ENCODE data around the gene EXOC6B.

Gene EXOC6B

DNA sequence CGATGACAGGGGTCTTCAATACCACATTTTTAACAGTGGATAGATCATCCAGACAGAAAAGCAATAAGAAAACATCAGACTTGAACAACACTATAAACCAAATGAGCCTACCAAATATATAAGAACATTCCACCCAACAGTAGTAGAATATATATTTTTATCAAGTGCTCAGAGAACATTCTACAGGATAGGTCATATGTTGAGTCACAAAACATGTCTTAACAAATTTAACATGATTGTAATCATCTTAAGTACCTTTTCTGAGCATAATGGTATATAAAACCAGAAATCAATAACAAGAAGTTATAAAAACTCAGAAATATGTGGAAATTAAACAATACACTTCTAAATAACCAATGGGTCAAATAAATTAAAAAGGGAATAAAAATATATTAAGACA is 484.2 kb downstream of the EXOC6B start:
- no peak for DNase-seq

DNA sequence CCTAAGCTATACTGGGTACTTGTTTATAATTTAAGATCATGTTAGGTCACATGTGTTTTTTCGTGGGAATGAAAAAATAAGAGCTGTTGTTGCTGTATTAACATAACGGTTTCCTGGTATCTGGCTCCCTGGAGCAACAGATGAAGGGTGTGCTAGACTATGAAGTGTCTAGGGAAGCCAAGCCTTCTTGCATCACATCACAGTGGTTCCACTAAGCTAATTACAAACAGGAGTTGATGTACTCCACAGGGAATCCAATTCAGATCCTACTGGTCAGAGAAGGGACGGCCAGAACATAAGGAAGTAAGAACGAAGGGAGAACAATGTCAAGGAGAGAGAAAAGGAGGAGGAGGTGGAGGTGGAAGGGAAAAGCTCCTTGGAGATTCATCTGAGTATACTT is 485.2 kb downstream of the EXOC6B start:
- no peak for DNase-seq

DNA sequence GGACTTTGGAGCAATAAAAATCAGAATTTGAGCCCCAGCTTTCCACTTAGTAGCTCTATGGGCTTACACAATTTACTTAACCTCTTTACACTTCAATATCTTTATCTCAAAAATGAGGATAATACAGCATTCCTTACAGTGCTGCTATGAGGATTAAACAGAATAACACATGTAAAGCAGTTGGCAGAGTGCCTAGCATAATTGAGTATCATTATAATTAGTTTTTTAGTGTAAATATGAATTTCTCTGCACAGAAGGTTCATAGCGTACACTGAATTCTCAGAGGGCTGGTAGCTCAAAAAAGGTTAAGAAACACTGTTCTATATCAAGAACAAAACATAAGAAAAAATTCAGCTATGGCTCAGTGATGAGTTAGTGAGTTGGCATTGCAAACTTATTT is 487.8 kb downstream of the EXOC6B start:
- no peak for DNase-seq

DNA sequence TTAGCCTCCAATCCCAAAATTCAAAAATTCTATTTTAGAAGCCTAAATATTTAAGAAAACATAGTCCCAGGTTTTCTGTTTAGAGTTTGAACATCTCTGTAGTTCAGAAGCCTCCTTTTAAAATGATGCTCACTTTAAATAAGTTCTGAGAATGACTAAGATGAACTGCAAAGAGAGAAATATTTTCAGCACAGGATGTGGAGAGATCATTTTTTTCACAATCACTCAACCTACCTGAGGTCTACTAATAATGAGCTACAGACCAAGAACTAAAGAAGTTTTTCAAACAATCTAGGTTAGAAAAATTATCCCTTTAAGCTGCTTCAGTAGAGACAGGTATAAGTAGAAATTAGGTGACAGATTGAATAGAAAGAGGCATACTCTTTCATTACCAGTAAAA is 493.1 kb downstream of the EXOC6B start:
- no peak for DNase-seq

DNA sequence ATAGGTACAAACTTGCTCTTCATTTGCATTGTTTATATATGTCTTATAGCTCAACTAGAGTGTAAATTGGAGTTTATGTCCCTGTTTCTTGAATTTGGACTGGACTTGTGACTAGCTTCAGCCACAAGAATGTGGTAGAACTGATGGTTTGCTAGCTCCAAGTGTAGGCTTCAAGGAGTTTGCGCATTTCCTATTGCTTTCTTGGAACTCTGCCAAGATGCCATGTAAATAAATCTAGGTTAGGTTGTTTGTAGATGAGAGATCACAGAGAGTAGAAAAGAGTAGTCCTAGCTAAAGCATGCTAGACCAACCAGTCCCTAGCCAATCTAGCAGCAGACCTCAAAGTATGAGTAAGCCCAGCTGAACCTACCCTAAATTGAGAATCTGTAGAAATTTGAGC is 495.2 kb downstream of the EXOC6B start:
- DNase-seq, result no peak

DNA sequence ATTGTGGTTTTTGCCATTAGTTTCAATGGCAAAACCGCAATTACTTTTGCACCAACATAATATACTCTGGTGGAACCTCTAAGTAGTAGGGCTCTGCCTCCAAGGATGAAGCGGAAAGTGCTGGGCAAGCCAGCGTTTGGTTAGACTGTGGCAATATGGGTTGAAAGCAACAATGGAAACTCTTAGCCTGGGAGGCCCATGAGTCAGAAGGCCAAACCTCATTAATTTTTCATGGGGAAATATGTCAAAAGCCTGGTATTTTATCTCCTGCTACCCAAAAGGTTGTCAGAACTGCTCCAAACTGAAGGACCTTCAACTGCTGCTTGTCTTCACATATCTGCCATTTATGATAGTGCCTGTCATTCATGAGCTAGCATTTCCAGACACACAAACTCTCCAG is 499.1 kb downstream of the EXOC6B start:
- no peak for DNase-seq

DNA sequence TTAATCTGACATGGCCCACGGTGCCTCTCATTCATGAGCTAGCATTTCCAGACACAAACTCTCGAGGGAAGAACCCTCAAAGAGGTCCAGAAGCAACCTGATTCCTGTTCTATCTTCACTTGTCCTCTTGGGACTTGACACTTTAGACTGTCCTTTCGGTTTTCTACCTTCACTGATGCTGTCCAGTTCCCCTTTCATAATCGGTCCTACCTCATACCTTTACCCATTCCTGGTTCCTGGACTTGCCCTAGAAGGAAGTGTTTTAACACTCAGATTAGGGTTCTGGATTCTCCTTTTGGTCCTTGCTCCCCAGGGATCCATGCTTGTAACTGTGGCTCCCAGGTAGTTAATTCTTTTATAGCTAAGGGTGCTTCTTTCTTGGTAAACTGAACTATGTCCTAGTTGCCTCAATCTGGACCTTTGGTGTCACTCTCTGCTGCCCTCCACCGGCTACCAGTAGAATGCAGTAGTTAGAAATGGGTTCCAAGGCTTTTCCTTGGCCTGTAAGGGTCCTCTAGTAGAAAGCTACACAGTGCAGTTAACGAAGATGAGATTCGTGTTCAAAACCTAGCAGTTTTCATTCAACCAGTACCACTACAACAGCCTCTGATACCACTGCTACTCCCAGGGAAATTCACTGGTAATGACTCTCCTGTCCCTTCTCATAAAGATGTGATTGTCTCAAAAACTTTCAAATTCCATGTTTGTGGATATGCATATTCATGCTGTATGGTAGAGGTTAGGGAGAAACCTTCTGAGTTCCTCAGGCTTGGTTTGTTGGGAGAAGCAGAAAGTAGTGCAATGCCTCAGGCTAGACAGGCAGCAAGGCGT is 500.0 kb downstream of the EXOC6B start:
- DNase-seq, result peak in 2 of 3 donors; percentile 0 to 6

DNA sequence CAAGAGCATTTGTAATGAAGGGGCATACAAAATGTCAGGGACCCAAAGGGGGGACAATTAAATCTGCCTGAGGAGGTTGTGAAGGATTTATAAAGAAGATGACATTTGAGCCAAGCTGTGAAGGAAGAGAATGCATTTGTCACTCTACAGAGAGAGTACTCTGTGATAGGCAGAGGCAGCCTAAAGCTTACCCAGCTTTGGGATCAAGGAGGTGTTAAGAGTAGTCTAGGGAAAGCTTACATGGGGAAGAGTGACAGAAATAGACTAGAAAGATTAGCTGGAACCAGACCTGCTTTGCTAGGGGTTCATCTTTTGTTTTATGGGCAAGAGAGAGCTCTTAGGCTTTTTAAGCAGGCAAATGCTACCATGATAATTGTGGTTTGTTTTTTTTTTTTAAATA is 509.1 kb downstream of the EXOC6B start:
- no peak for DNase-seq

DNA sequence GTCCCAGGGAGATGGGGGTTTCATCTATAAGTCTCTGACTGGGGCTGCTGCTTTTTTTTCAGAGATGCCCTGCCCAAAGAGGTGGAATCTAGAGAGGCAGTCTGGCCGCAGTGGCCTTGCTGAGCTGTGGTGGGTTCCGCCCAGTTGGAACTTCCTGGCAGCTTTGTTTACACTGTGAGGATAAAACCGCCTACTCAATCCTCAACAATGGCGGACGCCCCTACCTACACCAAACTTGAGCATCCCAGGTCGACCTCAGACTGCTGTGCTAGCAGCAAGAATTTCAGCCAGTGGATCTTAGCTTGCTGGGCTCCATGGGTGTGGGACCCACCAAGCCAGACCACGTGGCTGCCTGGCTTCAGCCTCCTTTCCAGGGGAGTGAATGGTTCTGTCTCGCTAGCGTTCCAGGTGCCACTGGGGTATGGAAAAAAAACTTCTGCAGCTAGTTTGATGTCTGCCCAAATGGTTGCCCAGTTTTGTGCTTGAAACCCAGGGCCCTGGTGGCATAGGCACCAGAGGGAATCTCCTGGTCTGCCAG is 525.6 kb downstream of the EXOC6B start:
- no peak for DNase-seq

DNA sequence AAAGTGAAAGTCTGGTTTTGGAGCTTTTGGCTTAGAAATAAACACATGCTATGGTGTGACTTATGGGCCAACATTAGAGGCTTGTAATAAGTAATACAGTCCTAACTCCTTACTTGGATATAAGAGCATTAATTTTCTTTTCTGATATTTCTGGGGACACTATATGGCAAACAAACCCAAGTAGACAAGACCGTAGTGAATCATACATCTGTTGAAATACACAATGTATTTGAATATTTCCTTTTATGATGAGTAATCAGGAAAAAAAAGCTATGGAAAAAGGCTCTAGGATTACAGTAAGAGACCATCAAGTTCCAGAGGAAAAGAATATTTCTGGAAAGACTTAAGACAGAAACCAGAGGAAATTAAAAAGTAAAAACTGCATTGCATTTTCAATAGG is 532.2 kb downstream of the EXOC6B start:
- no peak for DNase-seq

DNA sequence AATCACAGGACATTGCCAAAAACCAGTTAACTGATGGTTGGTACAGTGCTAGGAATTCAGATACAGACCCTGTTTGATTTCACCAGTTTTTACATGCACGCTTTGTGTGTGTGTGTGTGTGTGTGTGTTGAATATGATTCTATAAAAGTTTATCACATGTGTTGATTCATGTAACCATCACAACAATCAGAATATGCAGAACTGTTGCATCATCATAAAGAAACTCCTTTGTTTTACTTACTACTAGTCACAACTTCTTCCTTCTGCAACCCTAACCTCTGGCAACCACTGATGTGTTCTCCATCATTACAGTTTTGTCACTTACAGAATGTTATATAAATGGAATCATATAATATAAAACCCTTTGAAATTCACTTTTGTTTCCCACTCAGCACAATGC is 533.4 kb downstream of the EXOC6B start:
- no peak for DNase-seq

DNA sequence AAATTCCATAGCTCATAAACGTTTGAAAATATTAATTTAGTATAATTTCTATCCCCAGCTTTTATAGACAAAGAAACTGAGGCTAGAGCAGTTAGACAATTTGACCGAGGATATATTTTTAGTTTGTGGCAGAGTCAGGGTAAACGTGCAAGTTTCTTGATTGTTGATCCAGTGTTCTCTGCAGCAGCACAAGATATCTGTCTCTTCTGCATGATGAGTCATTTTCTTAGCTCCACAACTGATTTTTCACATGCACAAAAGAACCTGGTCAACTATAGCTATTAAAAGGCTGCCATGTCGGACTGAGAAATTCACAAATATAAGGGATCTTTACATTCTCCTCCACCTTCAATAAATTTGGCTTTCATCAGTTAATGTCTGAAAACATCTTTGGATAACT is 534.8 kb downstream of the EXOC6B start:
- DNase-seq, result no peak

DNA sequence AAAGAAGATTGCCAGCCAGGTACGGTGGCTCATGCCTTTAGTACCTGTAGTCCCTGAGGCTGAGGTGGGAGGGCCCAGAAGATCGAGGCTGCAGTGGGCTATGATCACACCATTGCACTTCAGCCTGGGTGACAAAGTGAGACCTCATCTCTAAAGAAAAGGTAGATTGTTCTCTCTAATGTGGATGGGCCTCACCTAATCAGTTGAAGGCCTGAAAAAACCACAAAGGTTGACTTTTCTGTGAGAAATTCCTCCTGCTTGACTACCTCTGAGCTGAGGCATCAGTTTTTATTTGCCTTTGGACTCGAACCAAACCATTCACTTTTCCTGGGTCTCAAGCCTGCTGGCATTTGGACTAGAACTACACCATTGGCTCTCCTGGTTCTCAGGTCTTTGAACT is 536.1 kb downstream of the EXOC6B start:
- no peak for DNase-seq

DNA sequence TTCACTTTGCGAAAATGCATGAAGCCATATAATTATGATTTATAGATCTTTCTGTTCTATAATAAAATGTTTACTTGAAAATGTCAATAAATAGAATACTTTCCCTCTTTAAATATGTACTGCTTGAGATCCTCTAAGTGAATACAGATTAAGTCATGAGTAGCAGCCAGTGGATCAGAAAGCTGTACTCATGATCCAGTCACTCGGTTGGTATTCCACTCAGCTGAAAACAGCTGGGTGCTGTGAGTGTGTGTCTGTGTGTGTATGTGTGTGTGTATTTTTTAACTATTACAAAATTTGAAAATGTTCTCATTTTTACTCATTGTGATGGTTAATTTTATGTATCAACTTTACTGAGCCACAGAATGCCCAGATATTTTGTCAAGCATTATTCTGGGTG is 536.5 kb downstream of the EXOC6B start:
- DNase-seq, result no peak

DNA sequence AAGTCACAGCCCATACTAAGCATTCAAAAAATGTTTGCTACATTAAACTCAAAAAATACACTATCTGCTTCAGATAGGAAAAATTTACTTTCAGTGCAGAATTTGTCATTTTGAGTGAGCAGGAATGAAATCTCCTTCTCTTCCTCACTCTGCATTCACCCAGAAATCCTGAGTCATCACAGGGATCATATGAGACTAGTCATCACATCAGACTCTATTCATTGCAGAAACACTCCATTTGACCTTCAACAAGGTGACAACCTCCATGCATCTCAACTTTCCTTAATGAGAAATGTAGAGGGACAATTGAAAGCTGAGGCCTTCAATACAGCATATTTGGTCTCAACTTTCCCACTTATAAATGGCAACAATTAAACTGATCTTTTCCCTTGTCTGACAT is 547.8 kb downstream of the EXOC6B start:
- no peak for DNase-seq

DNA sequence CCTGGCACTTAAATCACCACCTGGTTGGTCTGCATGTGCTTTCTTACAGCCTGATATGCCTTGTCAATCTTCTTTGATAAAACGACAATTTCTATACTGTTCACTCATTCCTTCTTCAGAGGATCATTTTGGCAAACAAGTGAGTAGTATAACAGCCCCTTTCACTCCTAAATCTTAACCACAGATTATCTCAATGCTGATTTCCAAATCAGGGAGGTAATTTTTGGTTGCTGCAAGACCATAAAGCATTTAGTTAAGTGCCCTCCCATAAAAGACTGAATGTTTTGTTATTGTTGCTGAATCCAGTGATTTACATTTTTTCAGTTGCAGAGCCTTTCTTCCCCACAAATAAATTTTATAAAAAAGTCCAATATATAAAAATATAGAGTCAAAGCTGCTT is 549.0 kb downstream of the EXOC6B start:
- no peak for DNase-seq

DNA sequence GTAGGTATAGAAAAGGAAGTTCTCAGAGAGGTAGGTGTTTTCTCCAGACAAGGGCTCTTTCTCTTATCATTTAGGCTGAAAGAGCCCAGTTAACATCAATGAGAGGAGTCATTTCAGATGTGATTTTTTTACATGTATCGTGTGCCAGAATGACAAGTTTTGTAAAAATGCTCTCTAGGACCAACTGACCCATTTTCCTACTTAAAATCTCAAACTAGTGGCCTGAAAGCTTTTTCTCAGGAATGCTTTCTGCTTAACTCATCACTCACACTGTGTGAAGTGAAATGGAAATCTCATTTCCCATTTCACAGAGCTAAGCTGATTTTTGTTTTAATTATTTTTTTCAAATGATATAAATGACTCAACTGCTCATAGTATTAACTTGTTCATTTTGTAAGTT is 549.5 kb downstream of the EXOC6B start:
- DNase-seq, result no peak

DNA sequence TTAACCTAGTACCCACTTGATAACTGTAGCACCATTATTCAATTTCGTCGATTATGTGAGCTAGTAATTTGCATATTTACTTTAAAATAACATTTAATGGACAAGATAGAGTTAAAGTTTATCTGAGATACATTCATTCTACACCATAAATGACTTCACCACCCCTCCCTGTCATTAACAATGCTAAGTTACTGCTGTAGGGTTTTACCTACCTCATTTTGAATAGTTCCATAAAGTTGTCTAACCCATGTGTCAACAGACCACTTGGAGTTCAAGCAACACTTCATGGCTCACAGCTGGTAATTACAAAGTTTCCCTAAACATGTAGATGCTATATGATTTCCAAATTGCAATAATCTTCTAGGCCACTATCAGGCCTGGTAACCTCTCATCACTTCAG is 550.7 kb downstream of the EXOC6B start:
- no peak for DNase-seq

DNA sequence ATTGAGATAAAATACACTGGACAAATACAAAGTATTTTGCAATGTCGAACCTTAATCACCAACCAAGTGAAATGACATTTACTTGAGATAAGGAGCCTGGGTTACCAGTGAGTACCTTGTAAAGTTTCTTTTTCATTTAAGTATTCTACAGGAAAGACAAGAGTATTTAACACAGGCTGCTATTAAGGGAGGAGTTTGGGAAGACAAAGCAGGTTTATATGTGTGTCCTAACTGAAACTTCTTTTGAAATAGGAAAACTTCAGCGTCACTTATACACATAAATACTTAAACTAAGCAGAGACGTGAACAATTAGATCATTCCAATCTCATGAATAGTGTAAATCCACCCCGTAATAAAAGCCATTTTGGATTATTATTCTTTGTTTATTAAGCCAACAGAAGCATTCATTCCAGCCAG is 551.4 kb downstream of the EXOC6B start:
- no peak for DNase-seq

DNA sequence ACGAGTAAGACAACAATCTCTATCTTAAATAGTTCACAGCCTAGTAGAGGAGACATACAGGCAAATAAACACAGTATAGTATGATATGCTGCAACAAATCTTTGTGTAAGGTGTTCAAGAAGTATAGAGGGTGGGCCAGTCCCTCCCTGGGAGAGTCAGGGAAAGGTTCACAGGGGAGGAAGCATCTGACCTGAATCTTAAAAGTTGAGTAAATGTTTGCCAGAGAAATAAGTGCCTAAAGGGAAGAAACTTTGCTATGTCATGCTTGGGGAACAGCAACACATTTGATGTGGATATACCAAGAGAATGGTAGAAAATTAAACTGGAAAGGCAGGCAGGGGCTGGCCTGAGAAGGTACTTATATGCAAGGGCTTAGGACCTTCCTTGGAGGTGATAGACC is 552.4 kb downstream of the EXOC6B start:
- no peak for DNase-seq

DNA sequence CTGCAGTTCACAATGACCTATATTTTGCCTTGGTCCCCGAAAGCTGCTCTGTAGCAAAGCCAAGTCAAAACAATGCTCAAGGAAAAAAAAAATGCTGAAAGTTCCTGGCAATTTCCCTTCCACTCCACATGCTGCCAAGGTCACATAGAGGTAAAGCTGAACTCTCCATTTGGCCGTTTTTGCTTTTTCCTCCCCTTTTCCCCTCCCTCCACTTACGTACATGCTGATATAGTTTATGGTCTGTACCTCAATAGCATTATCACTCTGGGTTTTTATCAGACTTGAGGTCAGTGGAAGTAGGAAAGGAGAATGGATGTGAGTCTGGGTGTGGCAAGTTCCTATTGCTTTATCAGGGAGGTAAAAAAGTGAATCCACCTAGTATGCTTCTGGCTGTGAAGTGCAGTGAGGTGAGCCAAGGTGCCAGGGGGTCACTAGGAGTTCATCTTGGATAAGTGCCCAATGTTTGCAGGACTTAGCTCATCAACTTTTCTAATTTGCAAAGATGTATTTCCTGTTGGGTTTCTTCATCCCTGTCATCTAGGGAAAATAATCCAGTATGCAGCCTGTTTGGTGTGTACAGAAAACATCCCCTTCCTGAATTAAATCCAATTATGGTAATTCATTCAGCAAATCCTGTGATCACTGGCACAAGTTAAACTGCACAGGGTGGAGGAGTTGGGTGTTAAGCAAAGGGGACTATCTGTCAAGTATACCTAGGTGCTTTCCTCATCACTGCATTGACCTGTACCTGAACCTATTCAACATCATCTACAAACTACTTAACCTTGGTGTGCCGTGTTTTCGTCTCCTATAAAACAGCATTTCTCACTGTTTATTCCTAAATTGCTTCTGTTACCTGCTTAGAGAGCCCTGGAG is 553.8 kb downstream of the EXOC6B start:
- no peak for DNase-seq

DNA sequence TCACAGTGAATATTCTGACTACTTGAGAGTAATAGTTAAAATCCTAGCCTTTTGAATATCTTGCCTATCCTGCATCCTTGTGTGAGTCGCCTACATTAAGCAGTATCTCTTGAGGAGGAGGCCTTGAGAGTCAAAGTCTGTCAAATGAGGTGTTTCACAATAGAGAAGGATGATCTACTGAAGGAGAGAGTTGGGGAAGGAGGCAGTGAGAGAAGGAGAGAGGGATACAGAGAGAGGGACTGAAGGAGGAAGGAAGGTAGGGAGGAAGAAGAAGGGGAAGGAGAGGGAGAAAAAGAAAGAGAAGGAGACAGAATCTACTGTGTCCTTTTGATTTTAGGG is 554.6 kb downstream of the EXOC6B start:
- DNase-seq, result no peak

DNA sequence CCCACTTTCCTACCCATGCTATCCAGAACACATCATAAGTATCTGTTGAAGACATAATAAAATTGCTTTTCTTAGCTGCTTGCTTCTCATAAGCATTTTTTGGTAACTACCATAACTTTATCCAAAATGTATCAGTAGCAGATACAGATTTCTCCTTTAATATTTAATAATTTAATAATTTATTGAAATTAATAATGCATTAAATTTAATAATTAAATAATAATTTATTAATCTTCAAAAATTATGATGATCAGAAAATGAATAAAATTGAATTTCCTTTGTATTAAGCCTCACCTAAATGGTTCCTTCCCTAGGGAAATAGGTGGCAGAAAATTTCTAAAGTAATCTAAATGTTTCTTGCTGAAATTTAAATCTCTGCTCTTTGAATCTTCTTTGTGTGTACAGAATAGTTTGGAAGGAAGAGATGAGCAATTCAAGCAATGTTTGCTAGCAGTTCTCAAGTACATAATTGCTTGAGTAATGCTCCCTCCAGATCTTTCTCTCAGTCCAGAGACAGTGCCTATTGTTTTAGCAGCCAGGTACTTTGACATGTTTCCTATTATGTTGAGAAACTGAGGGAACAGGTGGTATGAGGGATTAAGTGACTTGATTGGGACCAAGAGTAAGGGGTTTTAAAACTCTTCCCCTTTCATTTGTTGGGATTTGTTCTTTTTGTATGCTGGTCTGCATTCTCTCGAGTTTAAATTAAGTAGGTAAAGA is 555.1 kb downstream of the EXOC6B start:
- DNase-seq, result no peak

DNA sequence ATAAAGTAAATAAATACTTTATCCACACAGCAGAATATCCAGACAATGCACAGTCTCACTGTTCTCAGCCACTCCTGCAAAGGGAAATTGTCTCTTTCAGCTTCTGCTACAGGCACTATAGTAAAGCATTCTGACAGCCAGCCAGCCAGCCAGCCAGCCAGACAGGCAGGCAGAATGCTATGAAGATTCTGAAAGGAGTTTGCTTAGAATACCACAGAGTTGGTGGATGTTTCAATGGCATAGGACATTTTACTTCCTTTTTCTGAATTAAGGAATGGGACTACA is 562.1 kb downstream of the EXOC6B start:
- DNase-seq, result no peak
